Epithelial cell of proximal tubule (primary cell): Measurements from ENCODE around the gene USP12. TPM values are rescaled to one million over a fixed set of nuclear protein-coding genes. Genes with fewer than 3 reads are reported as not detected.

Source experiments
- DNase-seq: peaks from one replicate; pipeline ENCODE4 v3.0.0-alpha.2; 2011; ENCODE audit warnings: low read depth
- H3K4me3 ChIP-seq: 2 replicates; pipeline ENCODE4 v1.5.1; 2011; ENCODE audit warnings: low read depth, mild to moderate bottlenecking, low read length
- total RNA-seq: library from RNA; depleted of rRNA; stranded (reverse); fragments of >200 nt; gene quantifications from 2 replicates; pipeline ENCODE4 v1.2.3, GENCODE V29; 2015
- TF ChIP-seq, protein P1 (sequence below): conservative IDR thresholded peaks from 2 replicates; pipeline ENCODE4 v1.5.1; 2012; ENCODE audit warnings: low read depth, mild to moderate bottlenecking, low read length

USP12 gene
- total RNA-seq, 1 donor from 2014 or later, result 14.1 TPM

- DNase-seq, result no peak
- TF ChIP-seq, protein P1, sequence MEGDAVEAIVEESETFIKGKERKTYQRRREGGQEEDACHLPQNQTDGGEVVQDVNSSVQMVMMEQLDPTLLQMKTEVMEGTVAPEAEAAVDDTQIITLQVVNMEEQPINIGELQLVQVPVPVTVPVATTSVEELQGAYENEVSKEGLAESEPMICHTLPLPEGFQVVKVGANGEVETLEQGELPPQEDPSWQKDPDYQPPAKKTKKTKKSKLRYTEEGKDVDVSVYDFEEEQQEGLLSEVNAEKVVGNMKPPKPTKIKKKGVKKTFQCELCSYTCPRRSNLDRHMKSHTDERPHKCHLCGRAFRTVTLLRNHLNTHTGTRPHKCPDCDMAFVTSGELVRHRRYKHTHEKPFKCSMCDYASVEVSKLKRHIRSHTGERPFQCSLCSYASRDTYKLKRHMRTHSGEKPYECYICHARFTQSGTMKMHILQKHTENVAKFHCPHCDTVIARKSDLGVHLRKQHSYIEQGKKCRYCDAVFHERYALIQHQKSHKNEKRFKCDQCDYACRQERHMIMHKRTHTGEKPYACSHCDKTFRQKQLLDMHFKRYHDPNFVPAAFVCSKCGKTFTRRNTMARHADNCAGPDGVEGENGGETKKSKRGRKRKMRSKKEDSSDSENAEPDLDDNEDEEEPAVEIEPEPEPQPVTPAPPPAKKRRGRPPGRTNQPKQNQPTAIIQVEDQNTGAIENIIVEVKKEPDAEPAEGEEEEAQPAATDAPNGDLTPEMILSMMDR, result no peak
- no peak overlapping the region for H3K4me3 ChIP-seq
Measured at GRCh38 chr13:27018882-27019281, 152.7 kb downstream of the USP12 start.

GRCh38 chr13:27018344-27018861 is 153.2 kb downstream of the USP12 start:
- H3K4me3 ChIP-seq, result no peak overlapping the region
- TF ChIP-seq, protein P1, result no peak
- DNase-seq, result no peak

GRCh38 chr13:27016875-27017274 is 154.7 kb downstream of the USP12 start:
- no peak overlapping the region for H3K4me3 ChIP-seq
- DNase-seq, result no peak
- TF ChIP-seq, protein P1, result no peak

Other genes with a start within 250 kb of the USP12 start
- gene RPL21, start 79.7 kb upstream of the USP12 start, total RNA-seq, result 1,256 and 1,691 TPM in 2 replicates
- gene RASL11A, start 99.0 kb upstream of the USP12 start, total RNA-seq, result 1.8 and 3.7 TPM in 2 replicates